Neuronal stem cell (in vitro differentiated cells): ENCODE data around the gene FAR2.

ENCODE experiments used
- DNase-seq: peaks from one replicate; pipeline ENCODE4 v3.0.0-alpha.2; 2013; ENCODE audit warnings: low spot score
- H2AFZ ChIP-seq: one replicate; pipeline ENCODE4 v1.6.1; 2013; ENCODE audit warnings: mild to moderate bottlenecking, low read length, inconsistent platforms
- H2AK5ac ChIP-seq: 2 replicates; pipeline ENCODE4 v1.6.1; 2013; ENCODE audit warnings: low read depth, mild to moderate bottlenecking, inconsistent platforms, low read length, moderate library complexity, mixed read lengths
- H2BK120ac ChIP-seq: 2 replicates; pipeline ENCODE4 v1.6.1; 2013; ENCODE audit warnings: low read depth, mild to moderate bottlenecking, inconsistent platforms, low read length, moderate library complexity, mixed read lengths
- H2BK12ac ChIP-seq: one replicate; pipeline ENCODE4 v1.6.1; 2013; ENCODE audit warnings: low read length, inconsistent platforms
- H2BK15ac ChIP-seq: 2 replicates; pipeline ENCODE4 v1.6.1; 2013; ENCODE audit warnings: mild to moderate bottlenecking, low read length, inconsistent platforms, mixed read lengths
- H2BK5ac ChIP-seq: one replicate; pipeline ENCODE4 v1.6.1; 2013; ENCODE audit warnings: inconsistent platforms, mild to moderate bottlenecking, low read length, moderate library complexity
- H3K14ac ChIP-seq: one replicate; pipeline ENCODE4 v1.6.1; 2013; ENCODE audit warnings: low read length, inconsistent platforms
- H3K18ac ChIP-seq: 2 replicates; pipeline ENCODE4 v1.6.1; 2013; ENCODE audit warnings: low read length, inconsistent platforms
- H3K23ac ChIP-seq: 2 replicates; pipeline ENCODE4 v1.6.1; 2013; ENCODE audit warnings: low read depth, mild to moderate bottlenecking, mixed read lengths, low read length, inconsistent platforms; ENCODE audit not compliant: poor library complexity
- H3K27ac ChIP-seq: replicated peaks from 3 replicates; pipeline ENCODE4 v1.5.1; 2013; ENCODE audit warnings: low read length, inconsistent platforms
- H3K27me3 ChIP-seq, 3 experiments: 2 replicates each; pipeline ENCODE4 v1.6.1; 2013; ENCODE audit warnings: low read length in 3 of 3, mild to moderate bottlenecking in 2 of 3, inconsistent platforms in 1 of 3, low read depth in 1 of 3, mixed read lengths in 1 of 3, moderate library complexity in 1 of 3; ENCODE audit not compliant: control insufficient read depth in 3 of 3, insufficient read depth in 3 of 3
- H3K36me3 ChIP-seq, 2 donors: replicated peaks in 1 of 2; 2 replicates each; pipeline ENCODE4 v1.6.1; 2013; ENCODE audit warnings: low read length in 2 of 2; ENCODE audit not compliant: control insufficient read depth in 2 of 2, insufficient read depth in 2 of 2
- H3K4ac ChIP-seq: 2 replicates; pipeline ENCODE4 v1.6.1; 2013; ENCODE audit warnings: inconsistent platforms, mild to moderate bottlenecking, low read length, moderate library complexity
- H3K4me1 ChIP-seq, 2 donors: 1 replicate in 1 of 2; 2 replicates in 1 of 2; pipeline ENCODE4 v1.6.1; 2013; ENCODE audit warnings: low read length in 2 of 2, low read depth in 1 of 2; ENCODE audit not compliant: control insufficient read depth in 2 of 2, insufficient read depth in 1 of 2
- H3K4me2 ChIP-seq: one replicate; pipeline ENCODE4 v1.6.1; 2013; ENCODE audit warnings: mild to moderate bottlenecking, low read length, inconsistent platforms; ENCODE audit not compliant: insufficient read depth, poor library complexity, severe bottlenecking
- H3K4me3 ChIP-seq, 2 donors: 2 replicates each; pipeline ENCODE4 v1.5.1; 2013; ENCODE audit warnings: low read length in 2 of 2, mild to moderate bottlenecking in 2 of 2, inconsistent platforms in 1 of 2, moderate library complexity in 1 of 2
- H3K79me1 ChIP-seq: one replicate; pipeline ENCODE4 v1.6.1; 2013; ENCODE audit warnings: low read depth, mild to moderate bottlenecking, inconsistent platforms, low read length, moderate library complexity
- H3K9ac ChIP-seq: one replicate; pipeline ENCODE4 v1.6.1; 2013; ENCODE audit warnings: mild to moderate bottlenecking, low read depth, low read length, inconsistent platforms; ENCODE audit not compliant: poor library complexity
- H3K9me3 ChIP-seq, 2 donors: replicated peaks in 1 of 2; 2 replicates each; pipeline versions ENCODE3 to v1.6.1; 2013; ENCODE audit warnings: low read length in 2 of 2, mild to moderate bottlenecking in 2 of 2, inconsistent platforms in 1 of 2, low read depth in 1 of 2, mixed read lengths in 1 of 2, moderate library complexity in 1 of 2; ENCODE audit not compliant: control insufficient read depth in 2 of 2, insufficient read depth in 1 of 2
- H4K8ac ChIP-seq: one replicate; pipeline ENCODE4 v1.6.1; 2013; ENCODE audit warnings: low read depth, mild to moderate bottlenecking, inconsistent platforms, low read length, moderate library complexity
- H4K91ac ChIP-seq: one replicate; pipeline ENCODE4 v1.6.1; 2013; ENCODE audit warnings: low read length, low read depth, mild to moderate bottlenecking, inconsistent platforms; ENCODE audit not compliant: poor library complexity
- WGBS, 2 donors: extraction: QIAGEN DNeasy Blood & Tissue Kit; methylation state at CpG; one replicate each; pipeline ENCODE4 v1.1.7; 2013; ENCODE audit warnings: missing lambda C conversion rate in 2 of 2, mixed read lengths in 1 of 2; ENCODE audit not compliant: insufficient read length in 2 of 2, insufficient replicate concordance in 1 of 2; ENCODE audit errors: extremely low coverage in 2 of 2; 5-methylcytosine and 5-hydroxymethylcytosine counted together

FAR2 gene

DNA sequence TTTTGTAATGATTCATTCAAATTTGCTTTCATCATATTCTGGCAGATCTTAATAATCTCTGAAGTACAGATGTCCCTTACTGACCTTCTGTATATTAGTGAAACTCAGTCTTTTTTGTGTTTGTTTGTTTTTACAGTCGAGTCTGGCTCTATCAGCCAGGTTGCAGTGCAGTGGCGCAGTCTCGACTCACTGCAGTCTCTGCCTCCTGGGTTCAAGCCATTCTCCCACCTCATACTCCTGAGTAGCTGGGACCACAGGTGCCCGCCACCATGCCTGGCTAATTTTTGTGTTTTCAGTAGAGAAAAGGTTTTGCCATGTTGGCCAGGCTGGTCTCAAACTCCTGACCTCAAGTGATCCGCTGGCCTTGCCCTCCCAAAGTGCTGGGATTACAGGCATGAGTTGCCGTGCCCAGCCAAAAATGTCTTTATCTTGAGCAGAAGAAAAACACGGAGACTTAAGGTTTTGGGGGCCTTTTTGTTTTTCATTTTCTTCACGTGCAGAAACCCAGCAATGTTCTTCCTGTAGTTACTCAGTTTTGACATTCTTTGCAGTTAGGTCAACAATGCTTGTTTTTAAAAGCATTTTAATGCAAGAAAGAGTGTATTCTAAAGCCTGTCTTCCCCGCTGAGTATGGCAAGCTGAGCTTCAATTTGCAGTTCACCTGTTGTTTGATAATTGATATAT, 79.5 kb downstream of the FAR2 start:
- no peak overlapping the region for H3K9ac ChIP-seq
- no peak overlapping the region for H3K18ac ChIP-seq
- H3K4ac ChIP-seq = no peak overlapping the region
- H2BK15ac ChIP-seq = no peak overlapping the region
- DNase-seq = no peak
- no peak overlapping the region for H3K4me3 ChIP-seq
- H2AFZ ChIP-seq = no peak overlapping the region
- no peak overlapping the region for H3K23ac ChIP-seq
- H2BK120ac ChIP-seq = no peak overlapping the region
- no peaks in the 10 kb centered on the region for H3K9me3 ChIP-seq
- no peak overlapping the region for H2BK5ac ChIP-seq
- H4K8ac ChIP-seq = no peak overlapping the region
- H3K14ac ChIP-seq = no peak overlapping the region
- no peak overlapping the region for H4K91ac ChIP-seq
- H3K79me1 ChIP-seq = no peaks in the 10 kb centered on the region
- H3K4me2 ChIP-seq = no peak overlapping the region
- H2BK12ac ChIP-seq = no peak overlapping the region
- H2AK5ac ChIP-seq = no peak overlapping the region
- H3K36me3 ChIP-seq = no peaks in the 10 kb centered on the region
- WGBS, 2 donors = no CpG with 5 or more reads among the region's 9 CpGs
- H3K4me1 ChIP-seq = no peaks in the 10 kb centered on the region
- no peak overlapping the region for H3K27ac ChIP-seq
- no peaks in the 10 kb centered on the region for H3K27me3 ChIP-seq

DNA sequence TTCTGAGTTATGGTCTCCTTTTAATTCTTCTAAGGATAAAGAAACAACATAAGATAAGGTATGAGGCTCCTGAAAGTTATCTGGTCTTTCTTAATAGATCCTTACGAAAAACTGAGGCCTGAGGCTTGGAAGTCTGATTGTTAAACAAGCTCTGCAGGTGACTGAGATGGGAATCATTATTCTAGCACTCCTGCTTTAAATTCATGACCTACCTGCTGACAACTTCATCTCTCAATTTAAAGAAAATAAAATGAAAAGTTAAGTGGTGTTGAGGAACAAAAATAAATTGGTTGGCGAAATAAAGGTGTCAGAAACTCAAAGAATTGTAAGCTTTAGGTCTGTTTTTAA, 80.1 kb downstream of the FAR2 start:
- H3K4me1 ChIP-seq = no peaks in the 10 kb centered on the region
- no peak overlapping the region for H3K4me2 ChIP-seq
- H4K8ac ChIP-seq = no peak overlapping the region
- no peak overlapping the region for H3K18ac ChIP-seq
- H3K36me3 ChIP-seq = no peaks in the 10 kb centered on the region
- WGBS, 2 donors = 100% methylated on average over 1 of the region's 2 CpGs
- no peaks in the 10 kb centered on the region for H3K79me1 ChIP-seq
- H2AFZ ChIP-seq = no peak overlapping the region
- H4K91ac ChIP-seq = no peak overlapping the region
- no peaks in the 10 kb centered on the region for H3K27me3 ChIP-seq
- no peak for DNase-seq
- H2BK15ac ChIP-seq = no peak overlapping the region
- H3K27ac ChIP-seq = no peak overlapping the region
- H3K4ac ChIP-seq = no peak overlapping the region
- H3K9ac ChIP-seq = no peak overlapping the region
- H3K9me3 ChIP-seq = no peaks in the 10 kb centered on the region
- no peak overlapping the region for H3K14ac ChIP-seq
- H3K23ac ChIP-seq = no peak overlapping the region
- no peak overlapping the region for H2BK120ac ChIP-seq
- H2AK5ac ChIP-seq = no peak overlapping the region
- H2BK5ac ChIP-seq = no peak overlapping the region
- no peak overlapping the region for H2BK12ac ChIP-seq
- no peak overlapping the region for H3K4me3 ChIP-seq

DNA sequence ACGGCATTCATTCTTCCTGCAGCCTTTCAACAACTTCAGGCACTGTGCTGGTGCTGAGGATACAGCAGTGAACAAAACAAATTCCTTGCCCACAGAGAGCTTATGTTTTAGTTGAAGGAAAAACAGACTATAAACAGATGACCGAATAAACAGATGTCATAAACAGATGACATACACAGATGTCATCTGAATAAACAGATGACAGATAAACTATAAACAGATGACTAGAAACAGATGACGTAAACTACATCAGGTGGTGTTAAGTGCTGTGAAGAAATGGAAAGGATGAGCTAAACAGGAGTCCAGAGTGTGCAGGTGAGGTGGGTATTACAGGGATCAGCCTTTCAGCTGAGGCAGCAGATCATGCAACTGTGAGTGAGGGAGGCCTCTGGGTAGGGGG, 80.9 kb downstream of the FAR2 start:
- Histone ChIP-seq H3K27ac (no peak overlapping the region), H3K4ac (no peak overlapping the region), H3K14ac (no peak overlapping the region), H2BK12ac (no peak overlapping the region), H3K4me2 (no peak overlapping the region), H2BK120ac (no peak overlapping the region), H2BK5ac (no peak overlapping the region), H3K9ac (no peak overlapping the region), H2AK5ac (no peak overlapping the region), H2AFZ (no peak overlapping the region), H3K36me3 (no peaks in the 10 kb centered on the region), H4K91ac (no peak overlapping the region), H3K23ac (no peak overlapping the region), H3K27me3 (no peaks in the 10 kb centered on the region), H3K79me1 (no peaks in the 10 kb centered on the region), H3K4me1 (no peaks in the 10 kb centered on the region), H4K8ac (no peak overlapping the region), H2BK15ac (no peak overlapping the region), H3K9me3 (no peaks in the 10 kb centered on the region), H3K18ac (no peak overlapping the region), H3K4me3 (no peak overlapping the region)
- DNase-seq = no peak
- no CpG with 5 or more reads among the region's 3 CpGs for WGBS, 2 donors

DNA sequence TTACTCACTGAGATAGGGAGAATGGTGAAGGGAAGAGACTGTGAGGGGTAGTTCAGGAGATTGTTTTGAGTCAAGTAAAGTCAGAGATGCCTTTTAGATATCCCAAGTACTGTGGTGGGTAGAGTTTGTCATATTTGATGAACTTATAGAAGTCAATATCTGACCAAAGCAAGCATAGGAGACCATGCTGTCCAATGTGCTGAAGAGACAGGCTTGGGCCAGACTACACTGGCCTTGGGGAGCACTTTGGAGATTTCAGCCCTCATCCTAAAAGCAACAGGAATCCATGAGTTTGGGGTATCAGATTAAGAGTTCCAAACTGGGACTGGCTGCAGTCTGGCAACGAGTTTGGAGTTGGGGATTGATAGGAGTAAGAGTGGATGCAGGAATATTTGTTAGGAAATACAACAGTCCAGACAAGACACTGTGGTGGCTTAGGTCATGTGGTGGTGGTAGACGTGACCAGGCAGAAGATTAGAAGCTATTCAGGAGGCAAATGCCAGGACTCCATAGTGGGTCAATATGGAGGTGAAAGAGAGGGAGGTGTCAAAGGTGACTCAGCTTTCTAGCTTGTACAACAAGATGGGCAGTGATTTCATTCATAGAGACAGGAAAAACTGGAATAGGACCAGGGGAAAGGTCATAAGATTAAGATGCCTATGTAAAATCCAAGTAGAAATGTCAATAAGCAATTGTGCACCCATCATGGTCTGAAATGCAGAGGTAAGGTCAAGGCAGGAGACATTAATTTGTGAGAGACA, 81.9 kb downstream of the FAR2 start:
- Histone ChIP-seq H4K91ac (no peak overlapping the region), H3K27me3 (no peaks in the 10 kb centered on the region), H3K79me1 (no peaks in the 10 kb centered on the region), H2BK15ac (no peak overlapping the region), H3K4me1 (no peaks in the 10 kb centered on the region), H2AFZ (no peak overlapping the region), H2BK5ac (no peak overlapping the region), H3K4me3 (no peak overlapping the region), H3K9ac (no peak overlapping the region), H3K23ac (no peak overlapping the region), H2BK12ac (no peak overlapping the region), H2AK5ac (no peak overlapping the region), H3K9me3 (no peaks in the 10 kb centered on the region), H3K14ac (no peak overlapping the region), H2BK120ac (no peak overlapping the region), H4K8ac (no peak overlapping the region), H3K18ac (no peak overlapping the region), H3K4ac (no peak overlapping the region), H3K36me3 (no peaks in the 10 kb centered on the region), H3K27ac (no peak overlapping the region), H3K4me2 (no peak overlapping the region)
- WGBS, 2 donors = no CpG with 5 or more reads among the region's 2 CpGs
- no peak for DNase-seq
